SK-N-SH (cell line): ENCODE results near the gene PEX11A.

Experiments
- FOSL2 ChIP-seq: IDR thresholded peaks from 2 replicates; pipeline ENCODE4 v1.4.0; 2012; ENCODE audit warnings: low read depth, mild to moderate bottlenecking, moderate library complexity, borderline replicate concordance
- MAX ChIP-seq: IDR thresholded peaks from 2 replicates; pipeline ENCODE4 v1.4.0; 2012; ENCODE audit warnings: low read depth
- PBX3 ChIP-seq: IDR thresholded peaks from 2 replicates; pipeline ENCODE4; 2012

GRCh38 chr15:89647191-89647851 is 43.2 kb downstream of the PEX11A start:
- no peak for TF ChIP-seq MAX
- TF ChIP-seq PBX3, result no peak
- TF ChIP-seq FOSL2, result no peak
